MM.1S (cell line): Measurements from ENCODE around the gene ARHGEF11.

ENCODE experiments used
- DNase-seq: peaks from one replicate; pipeline ENCODE4 v3.0.0-alpha.2; 2015
- H2AFZ ChIP-seq: fragments of 300-600 bp; sonication (generic); 2 replicates; pipeline ENCODE4 v1.6.0; 2016; ENCODE audit warnings: antibody characterized with exemption, low read length
- H3F3A ChIP-seq: fragments of 300-600 bp; sonication (generic); 2 replicates; pipeline ENCODE4 v1.6.1; 2016; ENCODE audit warnings: mild to moderate bottlenecking, antibody characterized with exemption, low read length, moderate library complexity, mixed read lengths; ENCODE audit not compliant: insufficient read depth
- H3K27ac ChIP-seq: fragments of 300-600 bp; sonication (generic); 2 replicates; pipeline ENCODE4 v1.5.1; 2016; ENCODE audit warnings: mild to moderate bottlenecking, low read length
- H3K27me3 ChIP-seq: fragments of 300-600 bp; sonication (generic); replicated peaks from 2 replicates; pipeline ENCODE4 v1.6.0; 2016; ENCODE audit warnings: low read length; ENCODE audit not compliant: insufficient read depth
- H3K36me3 ChIP-seq: fragments of 300-600 bp; sonication (generic); replicated peaks from 2 replicates; pipeline ENCODE4 v1.6.1; 2016; ENCODE audit warnings: mild to moderate bottlenecking, low read length, mixed read lengths; ENCODE audit not compliant: insufficient read depth
- H3K4me1 ChIP-seq: fragments of 300-600 bp; sonication (generic); 2 replicates; pipeline ENCODE4 v1.6.1; 2016; ENCODE audit warnings: low read length, mixed read lengths
- H3K4me2 ChIP-seq: fragments of 300-600 bp; sonication (generic); 2 replicates; pipeline ENCODE4 v1.6.0; 2016; ENCODE audit warnings: low read depth, low read length
- H3K4me3 ChIP-seq: fragments of 300-600 bp; sonication (generic); 2 replicates; pipeline ENCODE4 v1.5.1; 2016; ENCODE audit warnings: low read length, mixed read lengths
- H3K79me2 ChIP-seq: fragments of 300-600 bp; sonication (generic); 2 replicates; pipeline ENCODE4 v1.6.1; 2016; ENCODE audit warnings: mixed run types, low read length, mixed read lengths
- H3K9ac ChIP-seq: fragments of 300-600 bp; sonication (generic); 2 replicates; pipeline ENCODE4 v1.6.1; 2016; ENCODE audit warnings: low read length, mixed read lengths
- H3K9me2 ChIP-seq: fragments of 300-600 bp; sonication (generic); replicated peaks from 2 replicates; pipeline ENCODE4 v1.6.1; 2016; ENCODE audit warnings: mild to moderate bottlenecking, low read length, mixed read lengths; ENCODE audit not compliant: insufficient read depth
- H3K9me3 ChIP-seq: fragments of 300-600 bp; sonication (generic); replicated peaks from 2 replicates; pipeline ENCODE4 v1.6.1; 2016; ENCODE audit warnings: mild to moderate bottlenecking, low read length, mixed read lengths; ENCODE audit not compliant: insufficient read depth
- H4K20me1 ChIP-seq: fragments of 300-600 bp; sonication (generic); 2 replicates; pipeline ENCODE4 v1.6.1; 2016; ENCODE audit warnings: mild to moderate bottlenecking, low read length, moderate library complexity, mixed read lengths; ENCODE audit not compliant: insufficient read depth
- EZH2 ChIP-seq: fragments of 300-600 bp; sonication (generic); optimal IDR thresholded peaks from 2 replicates; pipeline ENCODE3; 2017; ENCODE audit warnings: low read depth, mild to moderate bottlenecking, antibody characterized with exemption, low read length, mixed read lengths
- EZH2phosphoT487 ChIP-seq: fragments of 300-600 bp; sonication (generic); IDR thresholded peaks from 2 replicates; pipeline ENCODE4 v1.6.1; 2018; ENCODE audit warnings: antibody characterized with exemption, low read length
- TF ChIP-seq, protein P1 (sequence below): fragments of 300-600 bp; sonication (generic); IDR thresholded peaks from 2 replicates; pipeline ENCODE4 v1.5.1; 2016; ENCODE audit warnings: antibody characterized with exemption, low read length, mixed read lengths

Gene ARHGEF11

DNA sequence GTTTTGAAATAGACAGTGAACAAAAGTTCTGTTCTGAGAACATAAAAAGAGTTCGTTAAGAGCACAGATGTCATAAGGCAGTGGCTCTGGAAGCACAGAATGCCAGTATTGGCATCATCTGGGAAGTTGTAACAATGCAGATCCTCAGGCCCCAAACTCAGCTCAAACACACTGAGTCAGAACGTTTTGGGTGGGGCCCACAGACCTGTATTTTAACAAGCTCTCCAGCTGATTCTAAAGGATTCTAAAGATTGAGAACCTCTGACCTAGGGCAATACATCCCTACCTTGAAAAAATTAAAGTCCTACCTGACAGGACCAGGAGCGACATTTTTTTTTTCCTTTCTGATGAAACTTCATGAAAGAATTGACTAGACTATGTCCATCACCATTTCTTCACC is 13.2 kb downstream of the ARHGEF11 start:
- Histone ChIP-seq H3K36me3 (no peaks in the 10 kb centered on the region), H3K79me2 (no peaks in the 10 kb centered on the region; the same call in 1 of the 2 replicates), H3K9me3 (no peaks in the 10 kb centered on the region), H3F3A (no peaks in the 10 kb centered on the region), H3K27me3 (no peaks in the 10 kb centered on the region), H2AFZ (no peak overlapping the region), H3K4me2 (no peak overlapping the region), H3K4me3 (no peak overlapping the region), H3K9ac (no peak overlapping the region), H4K20me1 (no peaks in the 10 kb centered on the region), H3K9me2 (no peaks in the 10 kb centered on the region), H3K27ac (no peak overlapping the region), H3K4me1 (no peaks in the 10 kb centered on the region)
- no peak for DNase-seq
- TF ChIP-seq EZH2 (no peak), EZH2phosphoT487 (no peak)
- TF ChIP-seq, protein P1, sequence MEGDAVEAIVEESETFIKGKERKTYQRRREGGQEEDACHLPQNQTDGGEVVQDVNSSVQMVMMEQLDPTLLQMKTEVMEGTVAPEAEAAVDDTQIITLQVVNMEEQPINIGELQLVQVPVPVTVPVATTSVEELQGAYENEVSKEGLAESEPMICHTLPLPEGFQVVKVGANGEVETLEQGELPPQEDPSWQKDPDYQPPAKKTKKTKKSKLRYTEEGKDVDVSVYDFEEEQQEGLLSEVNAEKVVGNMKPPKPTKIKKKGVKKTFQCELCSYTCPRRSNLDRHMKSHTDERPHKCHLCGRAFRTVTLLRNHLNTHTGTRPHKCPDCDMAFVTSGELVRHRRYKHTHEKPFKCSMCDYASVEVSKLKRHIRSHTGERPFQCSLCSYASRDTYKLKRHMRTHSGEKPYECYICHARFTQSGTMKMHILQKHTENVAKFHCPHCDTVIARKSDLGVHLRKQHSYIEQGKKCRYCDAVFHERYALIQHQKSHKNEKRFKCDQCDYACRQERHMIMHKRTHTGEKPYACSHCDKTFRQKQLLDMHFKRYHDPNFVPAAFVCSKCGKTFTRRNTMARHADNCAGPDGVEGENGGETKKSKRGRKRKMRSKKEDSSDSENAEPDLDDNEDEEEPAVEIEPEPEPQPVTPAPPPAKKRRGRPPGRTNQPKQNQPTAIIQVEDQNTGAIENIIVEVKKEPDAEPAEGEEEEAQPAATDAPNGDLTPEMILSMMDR: no peak

- Histone ChIP-seq H3K36me3 (no peaks in the 10 kb centered on the region), H3K9ac (no peak overlapping the region), H3K27me3 (no peaks in the 10 kb centered on the region), H3K79me2 (no peaks in the 10 kb centered on the region; the same call in 1 of the 2 replicates), H3K9me2 (no peaks in the 10 kb centered on the region), H3F3A (no peaks in the 10 kb centered on the region), H3K9me3 (no peaks in the 10 kb centered on the region), H3K4me1 (no peaks in the 10 kb centered on the region), H4K20me1 (no peaks in the 10 kb centered on the region), H3K4me2 (no peak overlapping the region), H3K4me3 (no peak overlapping the region), H2AFZ (no peak overlapping the region), H3K27ac (no peak overlapping the region)
- DNase-seq: no peak
- TF ChIP-seq, protein P1: no peak
- TF ChIP-seq EZH2phosphoT487 (no peak), EZH2 (no peak)
These were observed 14.8 kb downstream of the ARHGEF11 start for GRCh38 chr1:157030728-157031127.

GRCh38 chr1:157028674-157029073 is 16.9 kb downstream of the ARHGEF11 start:
- no peak for TF ChIP-seq EZH2phosphoT487
- no peak for TF ChIP-seq EZH2
- TF ChIP-seq, protein P1: no peak
- Histone ChIP-seq H3K9me3 (no peaks in the 10 kb centered on the region), H3K27ac (no peak overlapping the region), H3K79me2 (no peaks in the 10 kb centered on the region; the same call in 1 of the 2 replicates), H3F3A (no peaks in the 10 kb centered on the region), H2AFZ (no peak overlapping the region), H3K4me1 (no peaks in the 10 kb centered on the region), H3K4me2 (no peak overlapping the region), H3K4me3 (no peak overlapping the region), H3K9ac (no peak overlapping the region), H3K27me3 (no peaks in the 10 kb centered on the region), H3K36me3 (no peaks in the 10 kb centered on the region), H4K20me1 (no peaks in the 10 kb centered on the region), H3K9me2 (no peaks in the 10 kb centered on the region)
- DNase-seq: no peak
